COLO668 (cell line): ENCODE data around the gene HS3ST6.
"Not testable (repeated sequence)": the region's sequence is repeated elsewhere in the genome, so short reads cannot be mapped to it uniquely, and the experiment has no call there.

ENCODE experiments used
- DNase-seq: peaks from one replicate; lab custom pipeline; 2025; ENCODE audit not compliant: unreplicated experiment; lab: John Stamatoyannopoulos, UW

HS3ST6 gene

DNA sequence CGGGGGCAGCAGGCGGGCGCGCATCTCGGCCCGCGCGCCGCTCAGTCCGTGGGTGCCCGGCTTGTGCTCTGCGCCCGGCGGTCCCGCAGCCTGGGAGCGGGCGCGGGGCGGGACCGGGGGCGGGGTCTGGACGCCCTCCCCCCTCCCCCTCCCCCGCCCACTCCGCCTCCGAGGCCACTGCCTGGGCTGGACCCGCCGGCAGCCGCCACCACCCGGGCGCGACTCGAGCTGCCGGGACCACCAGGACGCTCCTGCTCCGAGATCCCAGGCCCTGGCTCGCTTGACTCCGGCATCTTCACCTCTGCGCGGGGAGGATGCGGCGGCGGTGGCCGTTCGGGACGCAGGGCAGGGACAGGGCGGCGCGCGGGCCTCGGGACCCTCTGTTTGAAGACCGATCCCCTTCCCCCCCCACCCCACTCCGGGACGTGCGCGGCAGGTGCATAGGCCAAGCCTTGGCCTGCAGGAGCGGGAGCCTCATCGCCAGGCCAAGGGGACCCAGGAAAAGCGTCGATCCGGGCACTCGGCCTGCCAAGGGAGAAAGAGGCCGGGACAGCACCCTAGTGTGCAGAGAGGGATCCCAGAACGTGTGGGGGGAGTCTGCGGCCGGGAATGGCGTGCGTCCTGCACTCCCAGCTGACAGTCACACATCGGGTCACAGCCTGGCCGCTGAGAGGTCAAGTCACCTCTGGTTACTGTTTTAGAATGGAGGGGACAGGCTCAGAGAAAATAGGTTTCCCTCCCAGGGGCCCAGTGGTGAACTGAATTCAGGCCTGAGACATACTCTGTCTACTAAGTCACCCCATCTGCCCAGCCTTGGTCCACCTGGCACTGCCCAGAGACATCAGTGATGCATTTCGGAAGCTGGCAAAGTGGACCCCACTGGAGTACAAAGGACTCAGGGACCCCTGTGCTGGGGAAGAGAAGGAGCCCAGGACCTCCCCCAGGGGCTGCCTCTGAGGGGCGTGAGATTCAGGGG is at the start of gene HS3ST6:
HS3ST6 (minus strand) TSS at position 65 of the 976 bp plus-strand sequence. CDS start 92 bp downstream, outside the sequence.
- no peak for DNase-seq

DNA sequence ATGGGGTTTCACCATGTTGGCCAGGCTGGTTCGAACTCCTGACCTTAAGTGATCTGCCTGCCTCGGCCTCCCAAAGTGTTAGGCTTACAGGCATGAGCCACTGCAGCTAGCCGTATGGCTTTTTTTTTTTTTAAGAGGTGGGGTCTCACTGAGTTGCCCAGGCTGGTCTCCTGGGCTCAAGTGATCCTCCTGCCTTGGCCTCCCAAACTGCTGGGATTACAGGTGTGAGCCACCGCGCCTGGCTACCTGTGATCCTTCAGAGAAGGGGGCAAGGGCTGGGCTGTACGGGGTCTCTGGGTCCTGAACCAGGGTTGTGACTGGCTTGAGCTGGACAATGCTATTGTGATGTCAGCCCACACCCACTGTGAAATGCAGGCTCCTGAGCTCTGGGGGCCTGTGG is 48.2 kb upstream of the HS3ST6 start, which contains the start of gene RNF151:
RNF151 (plus strand) TSS at position 397 of the 400 bp plus-strand sequence. CDS start 26 bp downstream, outside the sequence.
- no peak for DNase-seq

- DNase-seq, result peak; percentile 26
Measured at GRCh38 chr16:1965396-1966001, 47.3 kb upstream of the HS3ST6 start.

GRCh38 chr16:1964506-1965395 is 46.5 kb upstream of the HS3ST6 start, which contains the start of gene RPS2:
RPS2 (minus strand) TSS chr16:1964826; CDS start chr16:1964625, 201 bp downstream.
- peak; percentile 99 for DNase-seq

DNA sequence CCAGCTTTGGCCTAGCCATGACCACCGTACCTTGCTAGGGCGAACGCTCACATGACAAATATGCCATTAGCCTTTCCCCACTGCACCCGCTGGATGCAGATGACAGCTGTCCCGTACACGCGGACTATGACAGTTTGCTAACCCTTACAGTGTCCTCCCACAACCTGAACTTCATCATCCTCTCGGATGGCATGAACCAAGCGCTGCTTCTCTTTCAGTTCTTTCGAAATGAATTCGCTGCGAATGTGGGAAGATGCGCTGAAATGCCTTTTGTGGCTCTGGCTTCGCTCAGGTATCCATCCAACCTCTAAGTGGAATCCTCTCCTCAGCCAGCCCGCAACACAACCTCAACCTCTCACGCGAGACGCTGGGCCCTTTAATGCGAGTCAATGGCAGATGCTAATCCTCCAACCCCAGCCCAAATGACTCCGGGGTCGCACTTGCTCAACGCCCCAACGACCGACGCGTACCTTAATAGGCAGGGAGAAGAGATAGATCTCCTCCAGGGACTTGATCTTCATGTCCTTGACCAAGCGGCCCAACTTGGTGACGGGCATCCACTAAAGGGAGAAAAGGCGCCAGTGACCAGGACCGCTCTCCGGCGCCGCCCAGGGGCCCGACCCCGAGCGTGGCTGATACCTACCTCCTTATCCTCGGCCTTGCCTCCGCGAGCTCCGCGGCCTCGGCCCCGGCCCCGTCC is 45.7 kb upstream of the HS3ST6 start:
- DNase-seq, result peak; percentile 63

GRCh38 chr16:1962161-1963153 is 44.2 kb upstream of the HS3ST6 start:
- not testable (repeated sequence) for DNase-seq

DNA sequence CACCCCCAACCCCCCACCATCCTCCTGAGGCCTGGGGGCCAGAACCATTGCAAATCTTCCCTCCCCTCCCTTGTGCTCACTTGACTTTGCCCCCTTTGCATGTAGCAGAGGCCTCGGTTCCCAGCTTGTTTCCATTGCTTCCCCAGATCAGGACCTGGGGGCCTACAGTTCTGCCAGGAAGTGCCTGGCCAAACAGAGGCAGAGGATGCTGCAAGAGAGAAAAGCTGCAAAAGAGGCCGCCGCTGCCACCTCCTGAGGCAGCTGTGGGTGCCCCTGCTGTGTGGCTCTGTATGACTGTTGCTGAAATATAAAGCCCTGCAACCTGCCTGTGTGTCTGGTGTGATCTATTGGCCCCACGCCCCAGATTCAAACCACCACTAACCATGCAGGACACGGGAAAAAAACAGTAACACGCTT is 43.4 kb upstream of the HS3ST6 start:
- DNase-seq, result peak; percentile 17

- DNase-seq, result peak; percentile 67
Measured at GRCh38 chr16:1960665-1961630, 42.7 kb upstream of the HS3ST6 start.

DNA sequence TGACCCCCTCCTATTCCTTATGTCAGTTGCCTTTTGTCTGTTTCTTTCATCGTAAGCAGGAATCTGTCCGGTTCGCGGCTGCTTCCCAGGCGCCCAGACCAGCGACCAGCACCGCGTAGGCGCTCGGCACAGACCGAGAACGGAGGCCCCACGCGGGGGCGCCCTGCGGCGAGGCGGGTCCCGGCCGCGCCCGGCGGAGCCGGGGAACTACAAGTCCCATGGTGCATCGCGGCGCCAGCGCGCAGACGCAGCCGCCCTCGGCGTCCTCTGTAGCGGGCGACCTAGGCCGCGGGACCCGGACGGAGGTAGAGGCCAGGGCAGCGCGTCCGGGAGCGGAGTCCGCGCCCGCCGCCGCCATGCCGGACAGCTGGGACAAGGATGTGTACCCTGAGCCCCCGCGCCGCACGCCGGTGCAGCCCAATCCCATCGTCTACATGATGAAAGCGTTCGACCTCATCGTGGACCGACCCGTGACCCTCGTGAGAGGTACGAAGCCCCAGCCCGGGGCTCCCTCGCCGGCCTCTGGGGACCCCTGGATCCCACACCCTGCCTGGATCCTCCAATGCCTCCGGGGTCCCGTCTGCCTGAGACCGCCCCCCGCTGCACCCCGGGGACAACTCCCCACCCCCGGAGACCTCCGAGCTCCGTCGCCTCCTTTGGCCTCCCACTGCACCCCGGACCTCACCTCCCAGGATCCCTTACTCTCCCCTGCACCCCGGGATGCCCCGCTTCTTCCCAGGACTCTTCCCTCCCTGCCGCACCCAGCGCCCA is 41.2 kb upstream of the HS3ST6 start, which contains the start of gene NDUFB10:
NDUFB10 (plus strand) TSS at position 270 of the 771 bp plus-strand sequence; CDS start at position 357, 87 bp downstream.
- peak; percentile 96 for DNase-seq

DNA sequence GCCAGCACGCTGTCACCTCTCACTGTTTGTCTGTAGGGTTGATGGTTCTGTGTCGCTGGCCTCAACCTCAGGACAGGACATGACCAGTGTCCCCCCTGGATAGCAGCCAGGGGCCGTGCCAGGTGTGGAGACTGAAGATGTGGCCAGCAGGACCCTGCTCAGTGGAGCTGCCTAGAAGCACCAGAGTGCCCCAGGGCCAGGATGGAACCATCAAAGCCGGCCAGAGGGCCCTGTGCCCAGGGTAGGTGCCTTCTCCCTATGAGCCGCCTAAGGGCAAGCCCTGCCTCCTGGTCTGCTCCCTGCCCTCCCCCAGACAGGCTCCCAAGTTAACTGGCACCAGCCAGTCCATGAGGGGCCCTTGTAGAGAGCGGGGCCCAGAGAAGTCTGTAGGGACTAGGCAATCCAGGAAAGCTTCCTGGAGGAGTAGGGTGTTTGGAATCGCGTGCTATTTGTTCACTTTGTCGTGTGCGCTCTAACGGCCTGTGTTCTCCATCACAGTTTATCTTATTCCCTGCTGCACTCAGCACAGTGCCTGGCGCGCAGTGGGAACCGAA is 40.6 kb upstream of the HS3ST6 start:
- no peak for DNase-seq

GRCh38 chr16:1958143-1958491 is 39.9 kb upstream of the HS3ST6 start:
- DNase-seq, result not testable (repeated sequence)

- not testable (repeated sequence) for DNase-seq
Measured at GRCh38 chr16:1957434-1958142, 39.4 kb upstream of the HS3ST6 start.

DNA sequence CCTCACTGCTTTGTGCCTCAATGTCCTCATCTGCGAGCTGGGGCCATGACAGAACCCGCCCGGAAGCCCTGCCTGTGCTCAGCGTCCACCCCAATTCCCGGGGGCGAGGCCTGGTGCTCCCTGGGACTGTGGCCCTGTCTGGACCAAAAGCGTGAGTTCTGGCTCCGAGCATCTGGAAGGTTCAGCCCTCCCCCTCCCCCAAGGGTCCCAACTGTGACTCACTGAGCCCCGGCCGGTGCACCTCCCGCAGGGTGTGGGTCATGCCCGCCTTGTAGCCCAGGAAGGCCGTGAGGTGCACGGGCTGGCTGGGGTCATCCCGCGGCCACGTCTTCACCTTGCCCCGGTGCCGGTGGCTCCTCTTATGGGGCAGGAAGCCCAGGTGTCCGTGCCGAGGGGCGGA is 35.5 kb upstream of the HS3ST6 start:
- DNase-seq, result no peak

- no peak for DNase-seq
Measured at GRCh38 chr16:1950559-1950958, 32.3 kb upstream of the HS3ST6 start.

- DNase-seq, result no peak
Measured at GRCh38 chr16:1950047-1950446, 31.8 kb upstream of the HS3ST6 start.

- no peak for DNase-seq
Measured at GRCh38 chr16:1949507-1949906, 31.3 kb upstream of the HS3ST6 start.
